Prostate gland (tissue), 2 donors: ENCODE data around the gene PPP4C.

Experiments
- CTCF ChIP-seq, 4 experiments: fragments of 200-600 bp in 2 of 4; fragments of 450-650 bp in 2 of 4; sonication (generic) in 2 of 4; IDR thresholded peaks; 1 replicate in 3 of 4; 2 replicates in 1 of 4; pipeline ENCODE4 v1.5.1; 2016 to 2019; ENCODE audit warnings: antibody characterized with exemption in 4 of 4, mild to moderate bottlenecking in 2 of 4, moderate library complexity in 2 of 4
- POLR2A ChIP-seq: fragments of 450-650 bp; IDR thresholded peaks from one replicate; pipeline ENCODE4 v1.6.1; 2016; ENCODE audit warnings: antibody characterized with exemption, mild to moderate bottlenecking
- POLR2AphosphoS5 ChIP-seq: sonication (generic); formaldehyde crosslinking; IDR thresholded peaks from one replicate; pipeline ENCODE4 v1.6.1; 2017; ENCODE audit warnings: antibody characterized with exemption

GRCh38 chr16:30085820-30086219 is 10.0 kb downstream of the PPP4C start:
- TF ChIP-seq POLR2A = no peak
- no peak for TF ChIP-seq POLR2AphosphoS5
- TF ChIP-seq CTCF (IDR thresholded peaks at IDR 0.05) = no peak
